ENCODE measurements around the gene KDM5B. TPM values are rescaled to one million over a fixed set of nuclear protein-coding genes. Genes with fewer than 3 reads are reported as not detected.

Gene KDM5B
- total RNA-seq, 1 donor from 2014 or later, result 316 TPM

DNA sequence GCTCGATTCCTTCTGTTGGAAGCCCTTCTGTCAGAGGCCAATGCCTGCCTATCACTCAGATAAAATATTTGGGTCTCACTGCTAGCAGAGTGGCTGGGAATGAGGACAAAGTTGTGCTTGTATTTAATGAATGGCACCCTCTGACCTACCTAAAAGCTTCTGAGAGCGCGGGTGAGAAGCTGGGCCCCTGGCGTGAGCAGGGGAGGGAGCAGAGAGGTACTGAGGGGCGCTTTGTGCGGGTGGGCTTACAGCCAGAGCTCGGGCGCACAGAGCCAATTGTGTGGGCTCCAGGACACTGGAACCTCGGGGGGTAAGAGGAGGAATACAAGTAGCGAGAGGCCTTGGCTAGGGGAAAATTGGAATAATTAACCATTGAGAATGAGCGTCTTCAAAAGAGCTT lies 34.9 kb upstream of the KDM5B start:
- Mint-ChIP-seq H3K4me1 (ENCODE audit: low read depth) (no peaks in the 10 kb centered on the region), H3K9me3 (ENCODE audit: low read depth) (no peaks in the 10 kb centered on the region), H3K4me3 (ENCODE audit: low read depth) (no peak overlapping the region), H3K27ac (no peak overlapping the region), H3K27me3 (peaks cover under 1% of the 10 kb centered on the region), H3K36me3 (ENCODE audit: insufficient read depth) (peaks cover 2% of the 10 kb centered on the region)
- DNase-seq (ENCODE audit: low spot score, unreplicated experiment), result no peak
- TF ChIP-seq, protein P1, sequence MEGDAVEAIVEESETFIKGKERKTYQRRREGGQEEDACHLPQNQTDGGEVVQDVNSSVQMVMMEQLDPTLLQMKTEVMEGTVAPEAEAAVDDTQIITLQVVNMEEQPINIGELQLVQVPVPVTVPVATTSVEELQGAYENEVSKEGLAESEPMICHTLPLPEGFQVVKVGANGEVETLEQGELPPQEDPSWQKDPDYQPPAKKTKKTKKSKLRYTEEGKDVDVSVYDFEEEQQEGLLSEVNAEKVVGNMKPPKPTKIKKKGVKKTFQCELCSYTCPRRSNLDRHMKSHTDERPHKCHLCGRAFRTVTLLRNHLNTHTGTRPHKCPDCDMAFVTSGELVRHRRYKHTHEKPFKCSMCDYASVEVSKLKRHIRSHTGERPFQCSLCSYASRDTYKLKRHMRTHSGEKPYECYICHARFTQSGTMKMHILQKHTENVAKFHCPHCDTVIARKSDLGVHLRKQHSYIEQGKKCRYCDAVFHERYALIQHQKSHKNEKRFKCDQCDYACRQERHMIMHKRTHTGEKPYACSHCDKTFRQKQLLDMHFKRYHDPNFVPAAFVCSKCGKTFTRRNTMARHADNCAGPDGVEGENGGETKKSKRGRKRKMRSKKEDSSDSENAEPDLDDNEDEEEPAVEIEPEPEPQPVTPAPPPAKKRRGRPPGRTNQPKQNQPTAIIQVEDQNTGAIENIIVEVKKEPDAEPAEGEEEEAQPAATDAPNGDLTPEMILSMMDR (IDR thresholded peaks at IDR 0.05; ENCODE audit: unreplicated experiment), result no peak

DNA sequence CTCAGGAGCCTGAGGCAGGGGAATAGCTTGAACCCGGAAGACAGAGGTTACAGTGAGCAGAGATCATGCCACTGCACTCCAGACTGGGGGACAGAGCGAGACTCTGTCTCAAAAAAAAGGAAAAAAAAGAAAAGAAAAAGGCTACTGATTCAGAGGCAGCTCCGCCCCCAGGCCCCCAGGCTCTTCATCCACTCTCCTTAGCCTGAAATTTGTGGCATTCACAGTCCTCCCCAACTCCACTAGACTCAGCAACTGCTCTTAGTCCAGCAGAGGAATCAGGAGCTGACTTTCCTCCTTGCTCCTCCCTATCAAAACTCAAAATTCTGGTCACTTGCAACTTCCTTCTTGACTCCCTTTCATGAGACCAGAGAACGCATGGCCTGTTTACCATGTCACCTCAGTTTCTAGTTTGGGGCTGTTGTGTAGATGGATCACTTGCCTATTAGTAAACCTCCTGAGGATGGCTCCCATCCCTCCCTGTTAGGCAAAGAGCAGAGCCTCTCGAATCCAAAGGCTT lies 29.6 kb upstream of the KDM5B start:
- DNase-seq (ENCODE audit: low spot score, unreplicated experiment), result no peak
- TF ChIP-seq, protein P1 (IDR thresholded peaks at IDR 0.05; ENCODE audit: unreplicated experiment), result no peak
- H3K9me3 Mint-ChIP-seq (ENCODE audit: low read depth), result no peaks in the 10 kb centered on the region
- no peaks in the 10 kb centered on the region for H3K36me3 Mint-ChIP-seq (ENCODE audit: insufficient read depth)
- H3K27me3 Mint-ChIP-seq, result peaks cover 9% of the 10 kb centered on the region
- no peak overlapping the region for H3K27ac Mint-ChIP-seq
- H3K4me1 Mint-ChIP-seq (ENCODE audit: low read depth), result no peaks in the 10 kb centered on the region
- H3K4me3 Mint-ChIP-seq (ENCODE audit: low read depth), result no peak overlapping the region

DNA sequence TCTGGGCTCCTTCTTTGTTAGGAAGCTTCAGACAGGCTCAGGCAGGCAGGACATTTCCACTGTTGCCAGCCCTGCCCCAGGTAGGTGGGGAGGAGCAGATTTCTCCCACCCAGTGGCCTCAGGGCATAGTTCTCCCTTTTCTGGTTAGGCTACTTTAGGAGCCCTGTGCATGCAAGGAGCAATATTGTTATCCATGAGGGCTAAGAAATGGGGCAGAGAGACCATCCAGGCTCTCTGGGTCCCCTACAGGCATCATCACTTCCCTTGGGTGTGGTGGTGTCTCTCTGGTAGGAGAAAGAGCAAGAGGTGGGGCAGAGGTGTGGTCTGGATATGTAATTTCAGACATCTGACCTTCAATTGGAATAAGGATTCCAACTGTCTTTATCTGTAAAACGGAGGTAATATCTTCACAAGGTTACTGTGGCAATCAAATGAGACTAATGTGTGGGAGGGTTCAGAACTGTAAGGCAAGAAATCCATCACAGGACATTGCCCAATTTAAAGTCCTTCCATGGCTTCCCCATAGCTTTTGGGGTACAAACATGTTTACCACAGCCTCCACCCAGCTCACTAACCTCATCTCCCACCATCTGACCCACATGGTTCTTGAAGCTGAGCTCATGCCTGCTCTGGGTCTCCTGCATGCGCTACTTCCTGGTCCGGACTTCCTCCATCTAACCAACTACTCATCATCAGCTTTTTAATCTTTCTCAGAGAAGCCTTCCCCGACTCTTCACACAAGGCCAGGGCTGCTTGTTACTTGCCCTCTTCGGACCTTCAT lies 28.6 kb upstream of the KDM5B start:
- DNase-seq (ENCODE audit: low spot score, unreplicated experiment), result no peak
- TF ChIP-seq, protein P1 (IDR thresholded peaks at IDR 0.05; ENCODE audit: unreplicated experiment), result no peak
- no peak overlapping the region for H3K4me3 Mint-ChIP-seq (ENCODE audit: low read depth)
- peaks cover 9% of the 10 kb centered on the region for H3K27me3 Mint-ChIP-seq
- no peak overlapping the region for H3K27ac Mint-ChIP-seq
- no peaks in the 10 kb centered on the region for H3K36me3 Mint-ChIP-seq (ENCODE audit: insufficient read depth)
- H3K4me1 Mint-ChIP-seq (ENCODE audit: low read depth), result no peaks in the 10 kb centered on the region
- no peaks in the 10 kb centered on the region for H3K9me3 Mint-ChIP-seq (ENCODE audit: low read depth)

DNA sequence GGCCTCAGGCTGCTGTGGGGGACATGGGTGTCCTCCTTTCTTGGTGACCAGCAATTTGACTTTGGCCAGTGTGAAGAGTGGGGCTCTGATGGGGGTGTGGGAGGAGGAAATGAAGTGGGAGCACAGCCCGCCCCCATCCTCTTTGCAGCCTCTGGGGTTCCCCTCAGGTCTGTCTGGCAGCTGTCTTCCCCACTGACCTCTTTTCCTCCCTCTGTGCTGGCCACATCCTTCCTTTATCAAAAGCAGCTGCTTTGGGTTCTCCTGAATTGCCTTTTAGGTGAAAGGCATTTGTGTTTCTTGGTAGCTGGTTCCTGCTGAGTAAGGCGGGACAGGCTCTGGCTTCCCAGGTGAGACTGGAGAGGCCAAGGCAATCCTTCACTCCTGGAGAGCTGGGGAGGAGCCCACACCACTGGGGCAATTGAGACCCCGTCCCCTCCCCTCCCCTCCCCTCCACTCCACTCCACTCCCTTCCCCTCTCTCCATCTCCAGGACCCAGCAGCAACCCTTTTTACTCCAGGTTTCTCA lies 27.4 kb upstream of the KDM5B start:
- TF ChIP-seq, protein P1 (IDR thresholded peaks at IDR 0.05; ENCODE audit: unreplicated experiment), result no peak
- DNase-seq (ENCODE audit: low spot score, unreplicated experiment), result no peak
- H3K4me1 Mint-ChIP-seq (ENCODE audit: low read depth), result no peaks in the 10 kb centered on the region
- H3K27me3 Mint-ChIP-seq, result peaks cover 9% of the 10 kb centered on the region
- H3K27ac Mint-ChIP-seq, result no peak overlapping the region
- no peaks in the 10 kb centered on the region for H3K36me3 Mint-ChIP-seq (ENCODE audit: insufficient read depth)
- H3K9me3 Mint-ChIP-seq (ENCODE audit: low read depth), result no peaks in the 10 kb centered on the region
- H3K4me3 Mint-ChIP-seq (ENCODE audit: low read depth), result no peak overlapping the region

DNA sequence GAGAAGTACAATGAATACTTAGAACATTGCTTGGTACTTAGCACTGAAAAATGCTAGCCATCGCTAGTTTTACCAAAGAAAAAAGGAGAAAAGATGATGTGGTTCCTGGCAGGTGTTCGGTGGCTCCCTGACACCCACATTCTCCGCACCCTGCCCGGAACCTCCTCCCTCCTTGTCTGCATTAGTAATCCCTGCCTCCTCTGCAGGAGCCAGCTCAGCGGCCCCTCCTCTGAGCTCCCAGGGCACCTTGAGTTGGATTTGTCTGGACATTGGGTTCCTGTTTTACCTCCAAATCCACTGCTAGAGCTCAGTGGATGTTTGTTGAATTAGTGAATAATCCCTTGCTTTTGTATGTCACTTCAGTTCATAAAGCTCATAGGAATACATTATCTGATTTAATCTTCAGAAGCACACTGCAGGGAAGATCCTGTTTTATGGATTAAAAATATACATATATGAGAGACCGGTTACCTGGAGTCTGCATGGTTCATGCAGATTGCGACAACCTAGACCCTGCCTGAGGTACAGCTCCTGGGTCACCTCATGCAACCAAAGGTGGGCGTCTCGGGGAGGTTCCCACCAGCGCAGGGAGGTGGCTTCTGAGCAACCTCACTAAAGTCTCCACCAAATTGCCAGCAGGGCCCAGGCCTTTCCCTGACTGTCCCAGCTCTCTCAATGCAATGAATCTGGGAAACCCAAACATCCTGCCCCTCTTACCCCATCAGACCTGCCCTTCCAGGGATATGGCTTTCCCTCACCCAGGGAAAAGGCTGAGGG lies 26.7 kb upstream of the KDM5B start:
- Mint-ChIP-seq H3K27me3 (peaks cover 9% of the 10 kb centered on the region), H3K9me3 (ENCODE audit: low read depth) (no peaks in the 10 kb centered on the region), H3K4me3 (ENCODE audit: low read depth) (no peak overlapping the region), H3K4me1 (ENCODE audit: low read depth) (no peaks in the 10 kb centered on the region), H3K27ac (no peak overlapping the region), H3K36me3 (ENCODE audit: insufficient read depth) (no peaks in the 10 kb centered on the region)
- DNase-seq (ENCODE audit: low spot score, unreplicated experiment), result no peak
- TF ChIP-seq, protein P1 (IDR thresholded peaks at IDR 0.05; ENCODE audit: unreplicated experiment), result no peak
